ENCODE measurements around the gene ZGPAT. TPM values are rescaled to one million over a fixed set of nuclear protein-coding genes. Genes with fewer than 3 reads are reported as not detected.

ZGPAT gene
- total and polyA plus RNA-seq, 2 of the 13 experiments (the other 11 are each of a cell fraction or from before 2014, with no cell fraction given) = 23.0 to 41.9 TPM

DNA sequence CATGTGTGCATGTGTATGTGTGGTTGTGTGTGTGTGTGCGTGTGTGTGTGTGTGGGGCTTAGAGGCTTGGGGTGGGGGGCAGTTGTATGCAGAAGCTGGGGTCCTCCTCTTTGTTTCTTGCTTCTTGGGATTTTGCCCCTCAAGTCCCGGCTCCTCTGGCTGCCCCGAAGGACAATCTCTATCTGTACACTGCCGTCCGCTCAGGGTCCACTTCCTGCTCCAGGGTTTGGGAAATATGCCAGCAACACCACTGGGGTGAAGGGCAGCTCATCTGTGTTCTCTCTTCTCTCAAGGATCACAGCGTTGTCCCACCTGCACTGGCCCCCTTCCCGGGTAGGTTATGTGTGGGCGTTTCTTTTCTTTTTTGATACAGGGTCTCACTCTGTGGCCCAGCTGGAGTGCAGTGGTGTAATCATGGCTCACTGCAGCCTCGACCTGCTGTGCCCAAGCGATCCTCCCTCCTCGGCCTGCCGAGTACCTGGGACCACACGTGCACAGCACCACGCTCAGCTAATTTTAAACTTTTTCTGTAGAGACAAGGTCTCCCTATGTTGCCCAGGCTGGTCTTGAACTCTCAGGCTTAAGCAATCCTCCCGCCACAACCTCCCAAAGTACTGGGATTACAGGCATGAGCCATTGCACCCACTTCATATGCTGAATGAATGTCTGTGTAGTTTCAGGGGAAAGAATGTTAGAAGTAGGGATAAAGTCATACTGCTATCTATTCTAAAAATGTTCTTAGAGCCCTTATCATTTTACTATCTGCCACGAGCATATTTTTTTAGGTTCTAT, 57.4 kb downstream of the ZGPAT start (continued):
- TF ChIP-seq ZNF142 (CRISPR knock-in tag; IDR thresholded peaks at IDR 0.05) = no peak
- peak; percentile 69; the same call in 1 of the 2 replicates for TF ChIP-seq HOXA3 (CRISPR knock-in tag; IDR thresholded peaks at IDR 0.05)
- peak; percentile 59 for TF ChIP-seq SALL1 (CRISPR knock-in tag; IDR thresholded peaks at IDR 0.05)
- TF ChIP-seq GABPA (IDR thresholded peaks at IDR 0.05; ENCODE audit: low read depth, low read length) = no peak
- peak; percentile 62 for TF ChIP-seq GABPA (CRISPR knock-in tag; IDR thresholded peaks at IDR 0.05; ENCODE audit: low read depth)
- TF ChIP-seq ZNF263 (CRISPR knock-in tag; IDR thresholded peaks at IDR 0.05) = peak; percentile 49; the same call in 1 of the 2 replicates
- no peak for TF ChIP-seq ZSCAN9 (CRISPR knock-in tag; IDR thresholded peaks at IDR 0.05; ENCODE audit: borderline replicate concordance)
- TF ChIP-seq FOXP1 (IDR thresholded peaks at IDR 0.05) = no peak
- TF ChIP-seq FOXP1 (CRISPR knock-in tag; IDR thresholded peaks at IDR 0.05) = 0 out of 2 replicates have a peak, but pooled peaks have one; percentile 15
- TF ChIP-seq ZNF605 (CRISPR knock-in tag; IDR thresholded peaks at IDR 0.05) = no peak
- peak; percentile 34; the same call in 1 of the 2 replicates for TF ChIP-seq RAD21 (CRISPR knock-in tag; IDR thresholded peaks at IDR 0.05)
- TF ChIP-seq, protein P1, sequence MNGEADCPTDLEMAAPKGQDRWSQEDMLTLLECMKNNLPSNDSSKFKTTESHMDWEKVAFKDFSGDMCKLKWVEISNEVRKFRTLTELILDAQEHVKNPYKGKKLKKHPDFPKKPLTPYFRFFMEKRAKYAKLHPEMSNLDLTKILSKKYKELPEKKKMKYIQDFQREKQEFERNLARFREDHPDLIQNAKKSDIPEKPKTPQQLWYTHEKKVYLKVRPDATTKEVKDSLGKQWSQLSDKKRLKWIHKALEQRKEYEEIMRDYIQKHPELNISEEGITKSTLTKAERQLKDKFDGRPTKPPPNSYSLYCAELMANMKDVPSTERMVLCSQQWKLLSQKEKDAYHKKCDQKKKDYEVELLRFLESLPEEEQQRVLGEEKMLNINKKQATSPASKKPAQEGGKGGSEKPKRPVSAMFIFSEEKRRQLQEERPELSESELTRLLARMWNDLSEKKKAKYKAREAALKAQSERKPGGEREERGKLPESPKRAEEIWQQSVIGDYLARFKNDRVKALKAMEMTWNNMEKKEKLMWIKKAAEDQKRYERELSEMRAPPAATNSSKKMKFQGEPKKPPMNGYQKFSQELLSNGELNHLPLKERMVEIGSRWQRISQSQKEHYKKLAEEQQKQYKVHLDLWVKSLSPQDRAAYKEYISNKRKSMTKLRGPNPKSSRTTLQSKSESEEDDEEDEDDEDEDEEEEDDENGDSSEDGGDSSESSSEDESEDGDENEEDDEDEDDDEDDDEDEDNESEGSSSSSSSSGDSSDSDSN (CRISPR knock-in tag; IDR thresholded peaks at IDR 0.05) = peak; percentile 33; the same call in 1 of the 2 replicates
- TF ChIP-seq PAF1 (CRISPR knock-in tag; IDR thresholded peaks at IDR 0.05) = no peak
- TF ChIP-seq ZNF607 (CRISPR knock-in tag; IDR thresholded peaks at IDR 0.05; ENCODE audit: borderline replicate concordance) = 0 out of 2 replicates have a peak, but pooled peaks have one; percentile 28
- 0 out of 2 replicates have a peak, but pooled peaks have one; percentile 63 for TF ChIP-seq ZNF546 (CRISPR knock-in tag; conservative IDR thresholded peaks at IDR 0.05)
- 0 out of 2 replicates have a peak, but pooled peaks have one; percentile 16 for TF ChIP-seq ZSCAN20 (CRISPR knock-in tag; IDR thresholded peaks at IDR 0.05; ENCODE audit: borderline replicate concordance)
- TF ChIP-seq, protein P2, sequence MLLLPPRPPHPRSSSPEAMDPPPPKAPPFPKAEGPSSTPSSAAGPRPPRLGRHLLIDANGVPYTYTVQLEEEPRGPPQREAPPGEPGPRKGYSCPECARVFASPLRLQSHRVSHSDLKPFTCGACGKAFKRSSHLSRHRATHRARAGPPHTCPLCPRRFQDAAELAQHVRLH (CRISPR knock-in tag; IDR thresholded peaks at IDR 0.05; ENCODE audit: borderline replicate concordance, low read depth) = peak; percentile 51; the same call in 1 of the 2 replicates
- TF ChIP-seq NFE2L1 (CRISPR knock-in tag; IDR thresholded peaks at IDR 0.05; ENCODE audit: borderline replicate concordance) = no peak
- TF ChIP-seq SPEN (CRISPR knock-in tag; IDR thresholded peaks at IDR 0.05; ENCODE audit: low read depth) = no peak
- TF ChIP-seq KLF12 (CRISPR knock-in tag; IDR thresholded peaks at IDR 0.05; ENCODE audit: borderline replicate concordance) = 0 out of 2 replicates have a peak, but pooled peaks have one; percentile 18
- TF ChIP-seq ELF3 (CRISPR knock-in tag; IDR thresholded peaks at IDR 0.05) = peak; percentile 96
- TF ChIP-seq ZSCAN21 (CRISPR knock-in tag; IDR thresholded peaks at IDR 0.05; ENCODE audit: borderline replicate concordance) = peak; percentile 69; the same call in 1 of the 2 replicates
- TF ChIP-seq POGZ (CRISPR knock-in tag; IDR thresholded peaks at IDR 0.05) = peak; percentile 48; the same call in 1 of the 2 replicates
